HG03097 (cell line): Measurements from ENCODE around the gene PLXDC1.
A peak's percentile ranks its signal among the peaks of the same experiment; 100 is the strongest.

Source experiments
- ATAC-seq: cut with Tn5 transposase; IDR thresholded peaks from one replicate; pipeline ENCODE4 v1.9.1; 2021; ENCODE audit not compliant: unreplicated experiment, low FRiP score

Gene PLXDC1

GRCh38 chr17:39158623-39159022 is 7.2 kb upstream of the PLXDC1 start:
- ATAC-seq, result no peak

GRCh38 chr17:39156491-39156890 is 5.1 kb upstream of the PLXDC1 start:
- ATAC-seq, result no peak

DNA sequence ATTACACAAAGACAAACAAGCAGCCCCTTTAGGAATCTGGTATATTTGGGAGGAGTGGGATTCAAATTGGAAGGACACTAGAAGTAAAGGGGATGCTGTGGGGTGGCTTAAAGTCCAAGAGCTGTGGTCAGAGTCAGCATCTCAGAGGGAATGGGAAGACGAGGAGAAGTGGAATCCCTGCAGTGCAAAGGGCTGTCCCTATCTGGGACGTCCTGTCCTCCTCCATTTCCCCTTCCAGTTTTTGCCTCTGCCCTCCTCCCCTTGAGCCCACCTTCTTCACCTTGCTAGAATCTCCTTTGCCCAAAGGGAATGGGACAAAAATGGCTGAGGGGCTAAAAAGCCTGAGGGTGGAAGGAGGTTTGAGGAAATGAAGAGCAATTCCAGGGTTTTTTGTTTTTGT is 4.2 kb upstream of the PLXDC1 start:
- no peak for ATAC-seq

DNA sequence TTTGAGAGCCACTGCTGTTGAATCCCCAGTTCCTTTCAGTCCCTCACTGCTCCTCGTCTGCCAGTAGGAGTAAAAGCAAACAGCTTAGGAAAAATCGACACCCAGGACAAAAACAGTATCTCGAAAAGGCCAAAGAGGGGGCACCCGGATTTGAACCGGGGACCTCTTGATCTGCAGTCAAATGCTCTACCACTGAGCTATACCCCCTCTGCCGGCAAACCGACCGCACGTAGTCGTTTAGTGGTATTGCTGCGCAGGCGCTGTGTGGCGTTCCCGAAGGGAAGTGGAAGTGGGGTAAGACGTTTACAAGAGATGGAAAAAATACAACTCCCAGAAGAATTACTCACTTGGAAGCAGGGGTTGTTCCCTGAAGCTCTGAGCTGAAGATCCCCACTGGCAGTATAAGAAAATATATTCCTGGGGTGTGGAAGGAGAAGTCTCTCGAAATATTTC is 2.2 kb upstream of the PLXDC1 start:
- peak; percentile 46 for ATAC-seq

DNA sequence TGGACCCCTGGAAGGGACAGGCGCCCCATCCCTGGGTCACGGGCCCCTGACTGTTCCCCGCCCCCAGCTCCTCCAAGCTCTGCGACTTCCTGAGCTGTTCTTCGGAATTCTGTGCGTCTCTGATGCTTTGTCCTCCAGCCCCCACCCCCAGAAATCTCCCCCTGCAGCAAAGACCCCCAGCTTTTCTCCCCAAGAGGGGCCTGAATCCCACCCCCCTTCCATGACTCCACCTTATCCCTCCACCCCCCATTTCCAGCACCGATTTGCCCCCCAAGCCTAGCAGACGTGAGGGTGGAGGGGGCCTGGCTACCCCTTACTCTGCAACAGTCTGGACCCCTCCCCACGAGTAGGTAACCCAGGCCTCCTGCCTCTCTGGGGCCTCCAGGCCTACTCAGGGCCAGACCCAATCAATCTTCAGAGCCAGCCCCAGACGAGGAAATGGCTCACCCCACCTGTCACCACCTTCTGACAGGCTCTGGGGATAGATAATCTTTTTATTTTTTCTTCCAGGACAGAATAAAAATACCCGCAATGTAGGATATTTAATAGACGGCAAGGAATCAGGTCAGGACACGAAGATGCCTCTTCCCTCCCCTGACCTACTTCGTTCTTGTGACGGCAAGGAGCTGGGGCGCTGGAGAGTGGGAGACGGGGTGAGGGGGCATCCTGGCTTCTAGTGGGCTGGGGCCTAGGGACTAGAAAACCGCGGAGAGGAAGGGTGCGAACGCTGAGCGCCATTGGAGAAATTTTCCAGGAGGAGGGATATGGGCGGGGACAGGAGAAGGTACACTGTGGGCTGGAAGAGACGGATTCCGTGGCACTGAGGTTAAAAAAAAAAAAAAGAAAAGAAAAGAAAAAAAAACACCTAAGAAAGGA is 744 bp upstream of the PLXDC1 start:
- no peak for ATAC-seq

DNA sequence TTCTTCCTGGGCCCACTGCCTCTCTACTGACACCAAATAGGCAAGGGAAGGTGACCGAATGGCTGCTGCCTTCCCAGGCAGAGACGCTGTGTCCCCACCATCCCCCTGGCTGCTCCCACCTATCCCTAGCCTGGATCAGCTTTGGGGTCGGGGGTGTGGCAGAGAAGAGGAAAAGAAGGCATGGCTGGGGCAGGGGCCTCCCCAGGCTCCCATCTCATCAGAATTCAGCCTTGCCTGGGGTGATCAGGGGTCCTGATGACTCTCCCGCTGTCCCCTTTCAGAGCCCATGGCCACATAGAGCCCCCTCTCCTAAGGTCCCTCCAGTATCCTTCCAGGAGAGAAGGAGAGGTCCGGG is 665 bp downstream of the PLXDC1 start:
- no peak for ATAC-seq

GRCh38 chr17:39150104-39150634 is 1.3 kb downstream of the PLXDC1 start:
- ATAC-seq, result no peak

- no peak for ATAC-seq
Observed at GRCh38 chr17:39147221-39148185, 3.9 kb downstream of the PLXDC1 start.

DNA sequence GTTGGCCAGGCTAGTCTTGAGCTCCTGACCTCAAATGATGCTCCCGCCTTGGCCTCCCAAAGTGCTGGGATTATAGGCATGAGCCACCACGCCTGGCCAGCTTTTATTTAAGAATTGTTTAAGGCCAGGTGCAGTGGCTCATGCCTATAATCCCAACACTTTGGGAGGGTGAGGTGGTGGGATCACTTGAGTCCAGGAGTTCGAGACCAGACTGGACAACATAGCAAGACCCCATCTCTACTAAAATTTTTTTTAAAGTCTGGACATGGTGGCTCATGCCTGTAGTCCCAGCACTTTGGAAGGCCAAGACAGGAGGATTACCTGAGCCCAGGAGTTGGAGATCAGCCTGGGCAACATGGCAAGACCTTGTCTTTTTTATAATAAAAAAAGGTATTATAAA is 5.2 kb downstream of the PLXDC1 start:
- no peak for ATAC-seq

DNA sequence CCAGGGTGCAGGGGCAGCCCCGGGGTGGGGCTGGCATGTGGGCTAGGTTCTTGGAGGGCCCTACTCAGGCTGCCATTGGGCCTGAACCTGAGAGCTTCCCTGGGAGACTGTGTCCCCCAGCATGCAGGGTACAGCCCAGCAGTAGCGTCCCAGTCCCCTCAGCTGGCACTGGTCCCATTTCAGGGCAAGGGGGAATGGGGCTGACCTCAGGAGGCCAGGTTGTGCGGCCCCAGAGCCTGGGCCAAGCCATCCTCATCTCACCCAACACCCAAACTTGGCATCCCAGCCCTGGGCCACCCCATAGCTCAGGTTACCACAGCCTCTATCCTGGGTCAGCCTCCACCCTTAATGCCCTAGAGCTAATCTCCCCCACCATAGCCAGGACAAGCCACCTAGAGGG is 6.3 kb downstream of the PLXDC1 start:
- no peak for ATAC-seq

GRCh38 chr17:39144416-39144840 is 7.0 kb downstream of the PLXDC1 start:
- ATAC-seq, result no peak

DNA sequence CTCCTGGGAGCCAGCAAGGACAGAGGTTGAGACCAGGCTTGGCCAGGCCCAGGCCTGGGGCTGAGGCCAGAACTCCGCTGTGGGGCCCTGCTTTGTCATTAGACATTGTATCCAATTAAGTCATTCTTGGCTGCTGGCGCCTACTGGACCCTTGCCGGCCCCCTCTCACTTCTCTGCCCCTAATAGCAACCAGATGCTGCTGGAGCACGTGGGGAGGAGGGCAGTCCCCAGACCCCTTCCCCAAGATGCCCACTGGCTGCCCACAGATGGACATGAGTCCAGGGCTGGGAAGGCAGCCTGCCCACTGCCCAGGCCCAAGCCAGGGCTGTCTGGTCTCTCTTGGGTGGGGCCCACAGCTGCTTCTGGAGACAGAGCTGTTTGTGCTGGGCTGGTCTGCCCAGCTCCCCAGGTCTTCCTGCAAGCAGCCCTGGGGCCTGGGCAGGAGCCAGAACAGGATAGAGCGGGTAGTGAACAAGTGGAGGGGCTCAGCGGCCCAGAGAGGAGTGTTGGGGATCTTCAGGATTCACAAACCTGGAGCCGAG is 7.8 kb downstream of the PLXDC1 start:
- no peak for ATAC-seq

DNA sequence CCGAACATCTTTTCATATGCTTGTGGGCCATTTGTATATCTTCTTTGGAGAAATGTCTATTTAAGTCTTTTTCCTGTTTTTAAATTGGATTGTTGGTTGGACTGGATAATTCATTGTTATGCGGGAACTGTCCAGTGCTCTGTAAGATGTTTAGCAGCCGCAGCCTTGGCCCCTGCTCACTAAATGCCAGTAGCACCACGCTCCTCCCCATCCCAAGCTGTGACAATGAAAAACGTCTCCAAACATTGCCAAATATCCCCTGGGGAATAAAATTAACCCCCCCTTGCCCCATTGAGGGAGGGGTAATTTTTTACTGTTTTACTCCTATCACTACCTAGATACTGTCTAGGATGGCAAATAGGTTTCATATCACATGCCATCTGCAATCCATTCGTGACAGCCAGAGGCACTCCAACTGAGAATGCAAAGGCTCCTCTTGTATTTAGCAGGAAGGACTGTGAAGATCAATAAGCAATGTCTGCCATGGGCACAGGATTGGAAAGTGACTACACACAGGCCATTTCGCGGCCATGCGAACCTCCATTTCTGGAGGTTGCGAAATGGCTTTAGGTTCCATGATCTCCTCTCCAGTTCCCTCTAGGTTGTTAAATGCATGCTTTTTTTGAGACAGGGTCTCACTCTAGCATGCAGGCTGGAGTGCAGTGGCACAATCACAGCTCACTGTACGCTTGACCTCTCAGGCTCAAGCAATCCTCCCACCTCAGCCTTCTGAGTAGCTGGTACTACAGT is 9.3 kb downstream of the PLXDC1 start:
- ATAC-seq, result no peak

DNA sequence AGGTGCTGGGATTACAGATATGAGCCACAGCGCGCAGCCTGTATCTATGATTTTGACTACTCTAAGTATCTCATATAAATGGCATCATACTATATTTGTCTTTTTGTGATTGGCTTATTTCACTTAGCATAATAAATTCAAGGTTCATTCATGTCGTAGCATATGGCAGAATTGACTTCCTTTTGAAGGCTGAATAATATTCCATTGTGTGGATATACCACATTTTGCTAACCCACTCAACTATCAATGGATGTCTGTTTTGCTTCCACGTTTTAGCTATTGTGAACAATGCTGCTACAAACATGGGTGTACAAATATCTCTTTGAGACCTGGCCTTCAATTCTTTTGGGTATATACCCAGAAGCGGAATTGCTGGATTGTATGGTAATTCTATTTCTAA is 10.1 kb downstream of the PLXDC1 start:
- ATAC-seq, result no peak

GRCh38 chr17:39139561-39139960 is 11.9 kb downstream of the PLXDC1 start:
- ATAC-seq, result no peak

- ATAC-seq, result no peak
Observed at GRCh38 chr17:39139161-39139511, 12.3 kb downstream of the PLXDC1 start.

- ATAC-seq, result no peak
Observed at GRCh38 chr17:39138431-39139160, 12.8 kb downstream of the PLXDC1 start.

DNA sequence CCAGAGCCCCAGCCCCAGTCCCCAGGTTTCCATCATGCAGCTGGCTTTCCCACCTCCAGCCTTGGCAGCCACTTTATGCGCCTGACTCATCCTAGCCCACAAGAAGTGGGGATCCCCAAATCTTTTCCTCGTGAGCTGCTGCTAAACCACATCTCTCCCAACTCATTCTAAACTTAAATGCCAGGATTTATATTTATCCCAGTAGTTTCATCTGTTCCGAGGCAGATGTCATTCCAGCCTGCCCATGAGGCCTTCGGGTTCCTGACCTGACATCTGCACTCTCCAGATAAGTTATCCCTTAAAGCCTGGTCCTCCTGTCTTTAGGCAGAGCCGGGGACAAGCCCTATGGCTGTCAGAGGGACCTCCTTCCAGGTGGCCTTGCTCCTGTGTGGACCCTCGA is 16.6 kb downstream of the PLXDC1 start:
- no peak for ATAC-seq

GRCh38 chr17:39132192-39132610 is 19.2 kb downstream of the PLXDC1 start:
- ATAC-seq, result no peak

DNA sequence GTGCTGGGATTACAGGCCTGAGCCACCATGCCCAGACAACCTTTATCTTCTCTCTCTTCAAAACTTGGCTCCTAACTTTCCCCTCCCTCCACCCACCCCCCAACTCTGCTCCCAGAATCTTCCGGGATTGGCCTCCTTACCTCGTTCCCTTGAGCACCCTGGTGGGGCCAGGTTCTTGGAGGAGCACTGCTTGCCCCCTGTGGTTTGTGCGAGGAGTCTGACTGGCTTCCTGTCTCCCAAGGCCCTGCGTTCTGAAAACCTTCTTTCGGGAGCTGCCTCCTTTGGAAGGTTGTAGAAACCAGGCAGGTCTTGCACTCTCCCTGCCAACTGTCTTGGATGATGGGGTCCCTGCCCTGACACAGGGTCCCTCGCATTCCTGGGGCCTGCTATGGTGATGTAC is 19.8 kb downstream of the PLXDC1 start:
- no peak for ATAC-seq
